ENCODE results near the gene RFNG.

GRCh38 chr17:82062076-82062983 is 10.7 kb upstream of the RFNG start:
- no peak for TF ChIP-seq POLR2A (IDR thresholded peaks at IDR 0.05)
- TF ChIP-seq, protein P1, sequence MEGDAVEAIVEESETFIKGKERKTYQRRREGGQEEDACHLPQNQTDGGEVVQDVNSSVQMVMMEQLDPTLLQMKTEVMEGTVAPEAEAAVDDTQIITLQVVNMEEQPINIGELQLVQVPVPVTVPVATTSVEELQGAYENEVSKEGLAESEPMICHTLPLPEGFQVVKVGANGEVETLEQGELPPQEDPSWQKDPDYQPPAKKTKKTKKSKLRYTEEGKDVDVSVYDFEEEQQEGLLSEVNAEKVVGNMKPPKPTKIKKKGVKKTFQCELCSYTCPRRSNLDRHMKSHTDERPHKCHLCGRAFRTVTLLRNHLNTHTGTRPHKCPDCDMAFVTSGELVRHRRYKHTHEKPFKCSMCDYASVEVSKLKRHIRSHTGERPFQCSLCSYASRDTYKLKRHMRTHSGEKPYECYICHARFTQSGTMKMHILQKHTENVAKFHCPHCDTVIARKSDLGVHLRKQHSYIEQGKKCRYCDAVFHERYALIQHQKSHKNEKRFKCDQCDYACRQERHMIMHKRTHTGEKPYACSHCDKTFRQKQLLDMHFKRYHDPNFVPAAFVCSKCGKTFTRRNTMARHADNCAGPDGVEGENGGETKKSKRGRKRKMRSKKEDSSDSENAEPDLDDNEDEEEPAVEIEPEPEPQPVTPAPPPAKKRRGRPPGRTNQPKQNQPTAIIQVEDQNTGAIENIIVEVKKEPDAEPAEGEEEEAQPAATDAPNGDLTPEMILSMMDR (IDR thresholded peaks at IDR 0.05), result no peak
- no peak for TF ChIP-seq EP300 (IDR thresholded peaks at IDR 0.05)
